Nephron progenitor cell (in vitro differentiated cells): ENCODE results near the gene INPP5F.

Experiments
- DNase-seq: peaks from one replicate; pipeline ENCODE4 v3.0.0; 2021
- H3K27ac Mint-ChIP-seq: 2 replicates; pipeline ENCODE4 v1.8.0; 2021; ENCODE audit warnings: mild to moderate bottlenecking, moderate library complexity, mixed read lengths
- H3K27me3 Mint-ChIP-seq: 2 replicates; pipeline ENCODE4 v1.8.0; 2021; ENCODE audit warnings: mild to moderate bottlenecking, low read depth, mixed read lengths; ENCODE audit not compliant: poor library complexity
- H3K36me3 Mint-ChIP-seq: 2 replicates; pipeline ENCODE4 v1.8.0; 2021; ENCODE audit warnings: low read depth, mixed read lengths
- H3K4me1 Mint-ChIP-seq: 2 replicates; pipeline ENCODE4 v1.8.0; 2021; ENCODE audit warnings: mixed read lengths
- H3K4me3 Mint-ChIP-seq: 2 replicates; pipeline ENCODE4 v1.8.0; 2021; ENCODE audit warnings: mild to moderate bottlenecking, moderate library complexity, mixed read lengths
- H3K9me3 Mint-ChIP-seq: 2 replicates; pipeline ENCODE4 v1.8.0; 2021; ENCODE audit warnings: mild to moderate bottlenecking, moderate library complexity, mixed read lengths
- TF ChIP-seq, protein P1 (sequence below): fragments of 200-600 bp; sonication (generic); IDR thresholded peaks from 2 replicates; pipeline ENCODE4 v1.5.0; 2021; ENCODE audit warnings: antibody characterized with exemption

INPP5F gene

GRCh38 chr10:119826771-119827170 lies 100.9 kb downstream of the INPP5F start:
- Mint-ChIP-seq H3K4me1 (peaks cover under 1% of the 10 kb centered on the region), H3K36me3 (peaks cover 66% of the 10 kb centered on the region), H3K27me3 (peaks cover 3% of the 10 kb centered on the region), H3K27ac (peak overlapping the region; percentile 93), H3K9me3 (no peaks in the 10 kb centered on the region), H3K4me3 (no peak overlapping the region)
- DNase-seq: no peak
- TF ChIP-seq, protein P1, sequence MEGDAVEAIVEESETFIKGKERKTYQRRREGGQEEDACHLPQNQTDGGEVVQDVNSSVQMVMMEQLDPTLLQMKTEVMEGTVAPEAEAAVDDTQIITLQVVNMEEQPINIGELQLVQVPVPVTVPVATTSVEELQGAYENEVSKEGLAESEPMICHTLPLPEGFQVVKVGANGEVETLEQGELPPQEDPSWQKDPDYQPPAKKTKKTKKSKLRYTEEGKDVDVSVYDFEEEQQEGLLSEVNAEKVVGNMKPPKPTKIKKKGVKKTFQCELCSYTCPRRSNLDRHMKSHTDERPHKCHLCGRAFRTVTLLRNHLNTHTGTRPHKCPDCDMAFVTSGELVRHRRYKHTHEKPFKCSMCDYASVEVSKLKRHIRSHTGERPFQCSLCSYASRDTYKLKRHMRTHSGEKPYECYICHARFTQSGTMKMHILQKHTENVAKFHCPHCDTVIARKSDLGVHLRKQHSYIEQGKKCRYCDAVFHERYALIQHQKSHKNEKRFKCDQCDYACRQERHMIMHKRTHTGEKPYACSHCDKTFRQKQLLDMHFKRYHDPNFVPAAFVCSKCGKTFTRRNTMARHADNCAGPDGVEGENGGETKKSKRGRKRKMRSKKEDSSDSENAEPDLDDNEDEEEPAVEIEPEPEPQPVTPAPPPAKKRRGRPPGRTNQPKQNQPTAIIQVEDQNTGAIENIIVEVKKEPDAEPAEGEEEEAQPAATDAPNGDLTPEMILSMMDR: no peak

GRCh38 chr10:119827430-119827829 lies 101.6 kb downstream of the INPP5F start:
- Mint-ChIP-seq H3K27me3 (peaks cover 3% of the 10 kb centered on the region), H3K36me3 (peaks cover 70% of the 10 kb centered on the region), H3K4me1 (no peaks in the 10 kb centered on the region), H3K4me3 (no peak overlapping the region), H3K9me3 (no peaks in the 10 kb centered on the region), H3K27ac (peak overlapping the region; percentile 93)
- no peak for DNase-seq
- TF ChIP-seq, protein P1: no peak

- TF ChIP-seq, protein P1: no peak
- Mint-ChIP-seq H3K36me3 (peaks cover 70% of the 10 kb centered on the region), H3K4me1 (no peaks in the 10 kb centered on the region), H3K4me3 (no peak overlapping the region), H3K9me3 (no peaks in the 10 kb centered on the region), H3K27me3 (peaks cover 3% of the 10 kb centered on the region), H3K27ac (peak overlapping the region; percentile 66)
- DNase-seq: no peak
Measured at GRCh38 chr10:119829429-119829828, 103.6 kb downstream of the INPP5F start.

DNA sequence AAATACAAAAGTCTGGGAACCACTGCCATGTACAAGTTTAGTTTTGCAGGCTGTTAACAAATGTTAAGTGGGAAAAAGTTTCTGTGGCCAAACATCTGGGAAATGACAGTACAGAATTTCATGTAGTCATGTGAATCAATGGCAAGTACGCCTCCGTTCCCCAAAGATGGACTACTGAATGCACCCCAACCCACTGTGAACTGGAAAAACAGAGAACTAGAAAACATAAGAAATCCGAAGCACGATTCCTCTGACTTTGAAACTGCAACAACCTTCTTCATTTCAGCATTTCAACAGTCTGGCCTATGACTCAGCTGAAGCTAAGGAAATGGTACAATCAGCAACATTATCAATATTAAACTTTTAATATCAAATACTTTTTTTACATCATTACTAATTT lies 105.0 kb downstream of the INPP5F start:
- peak overlapping the region; percentile 64 for H3K27ac Mint-ChIP-seq
- H3K4me1 Mint-ChIP-seq: no peaks in the 10 kb centered on the region
- H3K4me3 Mint-ChIP-seq: no peak overlapping the region
- DNase-seq: no peak
- peaks cover 74% of the 10 kb centered on the region for H3K36me3 Mint-ChIP-seq
- H3K9me3 Mint-ChIP-seq: no peaks in the 10 kb centered on the region
- TF ChIP-seq, protein P1: no peak
- H3K27me3 Mint-ChIP-seq: peaks cover 3% of the 10 kb centered on the region

- H3K9me3 Mint-ChIP-seq: no peaks in the 10 kb centered on the region
- H3K4me3 Mint-ChIP-seq: no peak overlapping the region
- H3K4me1 Mint-ChIP-seq: no peaks in the 10 kb centered on the region
- no peak for DNase-seq
- peaks cover 3% of the 10 kb centered on the region for H3K27me3 Mint-ChIP-seq
- TF ChIP-seq, protein P1: no peak
- H3K27ac Mint-ChIP-seq: no peak overlapping the region
- H3K36me3 Mint-ChIP-seq: peaks cover 79% of the 10 kb centered on the region
Measured at GRCh38 chr10:119831656-119832055, 105.8 kb downstream of the INPP5F start.

DNA sequence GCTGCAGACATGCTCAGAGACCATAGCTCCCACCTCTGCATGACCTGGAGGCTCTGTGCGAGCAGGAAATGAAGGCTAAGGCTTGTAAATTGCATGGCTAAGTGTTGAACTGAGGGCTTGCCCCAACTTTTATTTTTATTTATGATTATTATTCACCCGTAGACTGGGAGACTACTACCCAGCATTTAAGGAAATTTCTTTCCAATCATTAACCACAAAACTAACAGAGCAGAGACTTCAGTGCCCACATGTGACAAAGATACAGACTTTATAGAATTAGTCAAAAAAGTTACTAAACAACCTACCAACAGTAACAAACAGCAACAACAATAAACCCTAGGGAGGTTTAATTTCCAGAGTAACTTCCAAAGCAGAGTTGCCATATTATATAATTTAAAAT lies 107.1 kb downstream of the INPP5F start:
- TF ChIP-seq, protein P1: no peak
- Mint-ChIP-seq H3K4me3 (no peak overlapping the region), H3K27ac (no peak overlapping the region), H3K36me3 (peaks cover 79% of the 10 kb centered on the region), H3K4me1 (no peaks in the 10 kb centered on the region), H3K27me3 (no peaks in the 10 kb centered on the region), H3K9me3 (no peaks in the 10 kb centered on the region)
- no peak for DNase-seq
